ENCODE data around the gene C20orf204.
A peak's percentile ranks its signal among the peaks of the same experiment; 100 is the strongest.

C20orf204 gene

DNA sequence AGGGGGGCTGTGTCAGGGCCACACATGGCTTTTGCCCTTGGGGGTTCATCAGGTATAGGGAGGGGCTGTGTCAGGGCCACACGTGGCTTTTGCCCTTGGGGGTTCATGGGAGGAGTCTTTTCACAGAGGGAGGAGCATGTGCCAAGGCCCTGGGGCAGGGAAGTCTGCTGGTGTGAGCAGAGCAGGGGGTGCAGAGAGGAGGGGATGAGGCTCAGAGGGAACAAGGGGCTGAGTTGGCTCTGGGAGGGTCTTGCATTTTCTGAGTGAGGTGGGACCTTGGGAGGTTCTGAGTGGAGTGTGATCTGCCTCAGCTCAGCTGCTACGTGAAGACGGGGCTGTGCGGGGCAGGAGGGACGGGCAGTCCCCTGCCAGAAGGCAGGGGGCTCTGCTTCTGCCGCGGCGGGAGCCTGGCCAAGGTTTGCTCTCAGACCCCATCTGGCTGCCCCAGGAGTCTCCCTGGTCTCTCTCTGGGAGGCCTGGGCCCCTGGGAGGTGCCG lies 19.5 kb downstream of the C20orf204 start:
- DNase-seq (ENCODE audit: low read depth in 3 of 3, low spot score in 1 of 3): no peak

DNA sequence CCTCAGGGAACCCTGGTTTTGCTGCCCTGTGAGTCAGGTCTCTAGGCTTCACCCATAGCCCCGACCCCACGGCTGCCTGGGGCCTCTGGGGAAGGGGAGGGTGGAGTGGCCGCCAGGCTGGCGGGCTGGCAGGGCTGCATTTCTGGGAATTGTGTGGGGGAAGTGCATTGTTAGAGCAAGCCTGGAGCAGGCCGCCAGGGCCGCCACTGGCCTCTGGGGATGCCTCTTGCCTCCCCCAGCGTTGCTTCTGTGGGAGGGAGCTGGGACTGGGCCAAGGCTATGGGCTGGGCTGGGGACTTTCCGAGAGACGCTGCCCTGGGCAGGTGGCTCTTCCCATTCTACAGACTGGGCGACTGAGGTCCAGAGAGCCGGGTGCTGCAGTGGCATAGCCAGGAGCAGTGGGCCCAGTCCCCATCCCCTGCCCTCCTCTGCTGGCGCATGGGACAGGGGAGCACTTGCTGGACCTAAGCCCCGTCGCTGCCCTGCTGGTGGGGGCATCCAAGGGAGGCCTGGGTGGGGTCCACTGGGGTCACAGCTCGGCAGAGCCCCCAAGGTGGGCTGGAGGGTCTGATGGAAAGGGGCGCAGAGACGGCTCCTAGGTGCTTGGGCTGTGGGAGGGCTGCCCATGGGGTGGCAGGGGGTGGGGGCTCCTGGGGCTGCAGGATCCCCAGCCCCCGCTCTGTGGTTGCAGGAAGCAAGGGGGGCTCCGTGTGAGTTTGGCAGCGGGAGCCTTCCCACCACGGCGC lies 20.1 kb downstream of the C20orf204 start:
- DNase-seq (ENCODE audit: low read depth in 3 of 3, low spot score in 1 of 3): no peak

DNA sequence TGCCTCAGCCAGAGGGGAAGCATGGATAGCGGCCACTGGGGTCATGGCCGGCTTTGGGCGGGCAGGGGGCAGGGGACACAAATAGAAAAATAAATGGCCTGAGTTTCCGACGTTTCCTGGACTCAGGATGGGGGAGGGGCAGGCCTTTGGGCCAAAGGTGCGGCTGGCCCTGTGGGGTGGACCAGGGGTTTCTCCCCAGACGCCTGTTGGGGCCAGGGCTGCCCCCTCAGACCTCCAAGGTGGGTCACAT lies 20.6 kb downstream of the C20orf204 start:
- DNase-seq (ENCODE audit: low read depth in 3 of 3, low spot score in 1 of 3): no peak

DNA sequence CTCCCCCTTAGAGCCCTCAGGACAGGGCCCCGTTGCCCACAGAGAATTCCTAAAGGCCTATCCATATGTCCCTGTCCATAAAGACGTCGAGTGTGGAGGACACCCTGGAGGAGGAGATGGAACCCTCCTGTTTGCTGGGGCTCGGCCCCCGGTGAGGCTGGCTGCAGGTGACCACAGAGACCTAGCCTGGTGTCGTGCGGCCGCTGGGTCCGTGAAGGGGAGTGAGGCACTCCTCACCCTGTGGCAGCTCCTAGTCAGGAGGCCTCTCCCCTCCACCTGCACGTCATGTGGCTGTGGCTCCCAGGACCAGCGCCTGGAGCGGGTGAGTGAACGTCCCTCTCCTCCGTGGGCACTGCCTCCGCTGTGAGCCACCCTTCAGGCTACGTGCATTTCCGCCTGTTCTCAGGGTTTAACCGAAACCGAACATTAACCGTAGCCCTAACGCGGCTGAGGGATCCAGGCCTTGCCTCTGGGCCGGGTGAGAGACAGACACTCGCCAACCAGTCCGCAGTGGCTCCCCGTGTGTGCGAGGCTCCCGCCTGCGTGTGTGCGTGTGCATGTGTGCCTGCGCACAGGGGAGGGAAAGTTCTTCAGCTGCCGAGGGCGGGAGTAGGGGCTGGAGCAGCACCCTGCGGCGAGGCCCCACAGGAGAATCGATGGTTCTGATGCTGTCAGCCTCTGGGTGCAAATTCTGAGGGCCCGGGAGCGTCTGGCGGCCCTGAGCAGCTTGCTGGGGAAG lies 21.1 kb downstream of the C20orf204 start:
- DNase-seq (ENCODE audit: low read depth in 3 of 3, low spot score in 1 of 3): no peak

GRCh38 chr20:64057628-64058498 lies 21.9 kb downstream of the C20orf204 start:
- DNase-seq (ENCODE audit: low read depth in 3 of 3, low spot score in 1 of 3): peak; percentile 54 to 78 (median 63)

- no peak for DNase-seq (ENCODE audit: low read depth in 3 of 3, low spot score in 1 of 3)
These were observed 22.6 kb downstream of the C20orf204 start for GRCh38 chr20:64058536-64058935.

DNA sequence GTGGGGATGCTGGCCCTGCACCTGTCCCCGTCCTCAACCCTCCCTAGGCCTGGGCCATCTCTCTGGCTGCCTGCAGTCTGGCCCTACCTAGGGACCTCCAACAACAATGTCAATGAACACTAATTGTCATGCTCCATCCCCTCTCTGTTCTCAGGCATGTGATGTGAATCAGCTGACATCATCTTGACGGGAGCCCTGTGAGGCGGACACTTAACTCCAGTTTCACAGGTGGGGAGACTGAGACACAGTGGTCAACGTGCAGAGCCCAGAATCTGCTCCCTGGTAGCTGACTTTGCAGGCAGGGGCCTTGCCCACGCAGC lies 26.3 kb downstream of the C20orf204 start:
- DNase-seq (ENCODE audit: low read depth in 3 of 3, low spot score in 1 of 3): no peak

DNA sequence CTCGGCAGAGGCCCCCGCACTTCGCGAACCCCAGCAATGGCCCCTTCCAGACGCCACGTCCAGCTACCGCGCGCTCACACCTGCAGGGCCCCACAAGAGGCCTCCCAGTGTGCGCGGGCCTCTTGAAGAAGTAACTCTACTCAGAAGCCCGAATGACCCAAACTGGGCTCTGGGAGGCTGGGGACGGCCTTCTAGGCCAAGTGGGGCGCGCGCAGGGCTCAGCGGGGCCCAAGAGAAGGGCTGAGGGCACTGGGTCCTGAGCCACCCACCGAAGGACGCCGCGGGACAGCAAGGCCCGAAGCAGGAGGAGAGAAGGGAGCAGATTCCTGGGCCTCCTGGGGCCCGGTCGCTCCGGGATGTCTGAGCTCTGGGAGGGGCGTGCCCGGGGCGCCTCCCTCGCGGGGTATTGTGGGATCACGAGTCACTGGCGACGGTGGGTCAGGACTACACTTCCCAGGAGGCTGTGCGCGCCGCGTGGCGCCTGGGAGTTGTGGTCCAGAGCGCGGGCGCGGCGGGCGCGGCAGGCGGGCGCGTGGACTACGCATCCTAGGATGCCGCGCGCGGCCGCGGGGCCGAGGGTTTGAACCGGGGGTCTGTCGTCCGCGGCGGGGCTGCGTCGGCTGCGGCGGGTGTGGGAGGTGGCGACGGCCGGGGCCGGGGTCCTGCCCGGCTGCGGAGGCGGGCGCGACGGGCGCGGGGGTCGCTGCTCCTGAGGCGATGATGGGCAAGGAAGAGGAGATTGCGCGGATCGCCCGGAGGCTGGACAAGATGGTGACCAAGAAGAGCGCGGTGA lies 26.8 kb downstream of the C20orf204 start, which contains the start of gene TCEA2:
Gene TCEA2 (plus strand): TSS at position 603 of the 793 bp plus-strand sequence. CDS start 115 bp downstream, at position 718.
- peak; percentile 80 to 91 (median 88) for DNase-seq (ENCODE audit: low read depth in 3 of 3, low spot score in 1 of 3)

DNA sequence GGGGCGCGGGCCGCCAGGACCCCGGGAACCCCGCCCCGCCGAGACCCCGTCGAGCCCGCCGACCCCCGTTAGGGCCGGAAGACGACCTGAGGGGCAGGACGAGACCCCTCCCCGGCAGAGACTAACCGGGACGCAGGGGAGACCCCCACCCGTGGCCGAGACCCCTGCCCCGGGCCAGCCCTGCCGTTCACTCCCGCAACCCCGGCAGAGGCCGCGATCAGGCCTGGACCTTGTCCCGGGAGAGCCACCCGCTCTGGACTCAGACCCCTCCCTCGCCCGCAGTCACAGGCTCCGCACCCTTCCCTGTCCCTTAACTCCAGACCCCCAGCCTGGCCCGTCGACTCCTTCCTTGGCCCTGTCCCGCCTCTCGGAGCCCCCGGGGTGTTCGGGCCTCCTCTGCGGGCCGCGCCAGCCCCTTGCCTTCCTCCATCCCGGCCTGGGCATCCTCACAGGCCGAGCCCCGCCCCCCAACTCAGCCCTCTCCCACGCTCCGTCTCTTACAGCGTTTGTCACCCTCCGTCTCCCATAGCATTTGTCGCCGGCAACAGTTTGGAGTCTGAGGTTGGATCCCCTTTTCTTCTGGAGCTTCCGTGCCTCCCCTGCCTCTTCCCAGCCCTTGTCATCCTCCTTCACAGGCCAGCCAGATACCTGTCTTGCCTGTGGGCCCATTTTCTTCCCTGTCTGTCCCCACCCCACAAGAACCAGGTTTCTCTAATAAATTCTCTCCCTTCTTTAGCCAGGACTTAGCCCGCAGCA lies 27.6 kb downstream of the C20orf204 start:
- DNase-seq (ENCODE audit: low read depth in 3 of 3, low spot score in 1 of 3): no peak

- no peak for DNase-seq (ENCODE audit: low read depth in 3 of 3, low spot score in 1 of 3)
These were observed 28.2 kb downstream of the C20orf204 start for GRCh38 chr20:64064145-64064698.

- DNase-seq (ENCODE audit: low read depth in 3 of 3, low spot score in 1 of 3): no peak
These were observed 29.3 kb downstream of the C20orf204 start for GRCh38 chr20:64065062-64065973.

- DNase-seq (ENCODE audit: low read depth in 3 of 3, low spot score in 1 of 3): no peak
These were observed 30.0 kb downstream of the C20orf204 start for GRCh38 chr20:64065974-64066343.

DNA sequence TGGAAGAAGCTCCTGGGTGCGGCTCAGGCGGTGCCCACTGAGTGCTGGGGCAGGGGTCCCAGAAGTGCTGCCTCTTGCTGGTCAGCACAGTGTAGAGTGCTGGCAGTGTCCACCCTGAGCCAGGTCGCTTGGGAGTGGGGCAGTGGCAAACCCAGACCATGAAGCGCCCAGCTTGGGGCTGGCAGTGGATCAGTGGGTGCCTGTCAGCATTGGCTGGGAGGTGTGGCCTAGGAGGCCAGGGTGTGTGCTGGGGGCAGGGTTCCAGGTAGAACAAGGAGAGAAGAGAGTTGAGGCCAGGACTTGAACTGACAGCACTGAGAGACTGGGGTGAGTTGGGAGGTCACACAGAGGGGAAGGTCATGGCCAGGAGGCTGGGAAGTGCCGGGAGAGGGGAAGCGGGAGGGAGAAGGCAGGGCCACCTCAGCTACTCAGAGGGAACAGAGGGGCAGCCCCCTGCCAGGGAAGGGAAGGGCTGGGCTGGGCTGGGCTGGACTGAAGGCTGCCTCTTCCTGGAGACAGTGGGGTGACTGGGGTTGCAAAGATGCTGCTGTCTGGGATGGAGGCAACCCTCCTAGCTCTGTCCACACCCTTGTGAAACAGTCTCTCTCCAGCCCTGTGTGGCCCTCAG lies 31.1 kb downstream of the C20orf204 start:
- no peak for DNase-seq (ENCODE audit: low read depth in 3 of 3, low spot score in 1 of 3)

GRCh38 chr20:64067733-64068307 lies 31.8 kb downstream of the C20orf204 start:
- no peak for DNase-seq (ENCODE audit: low read depth in 3 of 3, low spot score in 1 of 3)

GRCh38 chr20:64068386-64069208 lies 32.6 kb downstream of the C20orf204 start:
- no peak for DNase-seq (ENCODE audit: low read depth in 3 of 3, low spot score in 1 of 3)

DNA sequence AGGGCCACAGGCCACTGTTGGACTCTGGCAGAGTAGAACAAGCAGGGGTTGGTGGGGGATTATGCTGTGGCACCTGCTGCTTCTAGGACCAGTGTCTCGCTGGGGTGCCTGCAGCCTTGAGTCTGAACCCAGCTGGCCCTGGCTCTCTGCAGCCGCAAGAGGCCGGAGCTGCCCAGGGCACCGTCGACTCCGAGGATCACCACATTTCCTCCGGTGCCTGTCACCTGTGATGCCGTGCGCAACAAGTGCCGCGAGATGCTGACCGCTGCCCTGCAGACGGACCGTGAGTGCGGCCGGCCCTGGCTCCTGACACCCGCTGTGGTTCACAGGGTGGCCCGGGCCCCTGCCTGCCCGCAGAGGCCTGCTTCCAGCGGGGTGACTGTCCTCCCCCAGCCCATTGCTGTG lies 33.2 kb downstream of the C20orf204 start:
- no peak for DNase-seq (ENCODE audit: low read depth in 3 of 3, low spot score in 1 of 3)

DNA sequence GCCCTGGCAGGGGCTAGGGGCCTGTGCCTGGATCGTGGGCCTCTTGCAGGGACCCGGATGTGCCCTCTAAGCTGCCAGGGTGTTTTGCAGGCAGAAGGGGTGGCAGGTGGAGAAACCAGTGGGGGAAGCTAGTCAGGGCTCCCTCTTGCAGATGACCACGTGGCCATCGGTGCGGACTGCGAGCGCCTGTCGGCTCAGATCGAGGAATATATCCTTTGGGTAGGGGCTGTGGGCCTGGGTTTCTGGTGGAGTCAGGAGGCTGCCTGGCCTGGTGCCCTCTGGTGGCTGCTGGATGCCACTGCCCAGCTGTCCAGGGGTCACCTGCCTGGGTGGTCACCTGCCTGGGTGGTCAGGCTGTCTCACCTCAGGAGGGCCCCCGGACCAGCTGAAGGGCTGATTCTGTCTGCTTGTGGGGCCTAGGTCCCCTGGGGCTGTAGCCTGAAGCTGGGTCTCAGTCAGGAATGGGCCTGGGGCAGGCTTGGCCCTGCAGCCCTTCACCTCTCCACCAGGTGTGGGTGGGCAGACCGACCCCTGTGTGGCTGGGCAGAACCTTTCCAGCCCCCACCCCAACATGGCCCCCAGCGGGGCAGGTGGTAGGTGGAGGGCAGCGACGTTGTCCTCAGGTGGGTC lies 33.7 kb downstream of the C20orf204 start:
- DNase-seq (ENCODE audit: low read depth in 3 of 3, low spot score in 1 of 3): no peak

All from stimulated activated CD4-positive, alpha-beta T cell treated with anti-CD3 and anti-CD28 coated beads, TNF-alpha, amount 100 ng/mL, for 1 hour (primary cell).